ENCODE results near the gene VWA5B1.
A peak's percentile ranks its signal among the peaks of the same experiment; 100 is the strongest.
"Not testable (repeated sequence)": the region's sequence is repeated elsewhere in the genome, so short reads cannot be mapped to it uniquely, and the experiment has no call there.

The VWA5B1 gene, protein sequence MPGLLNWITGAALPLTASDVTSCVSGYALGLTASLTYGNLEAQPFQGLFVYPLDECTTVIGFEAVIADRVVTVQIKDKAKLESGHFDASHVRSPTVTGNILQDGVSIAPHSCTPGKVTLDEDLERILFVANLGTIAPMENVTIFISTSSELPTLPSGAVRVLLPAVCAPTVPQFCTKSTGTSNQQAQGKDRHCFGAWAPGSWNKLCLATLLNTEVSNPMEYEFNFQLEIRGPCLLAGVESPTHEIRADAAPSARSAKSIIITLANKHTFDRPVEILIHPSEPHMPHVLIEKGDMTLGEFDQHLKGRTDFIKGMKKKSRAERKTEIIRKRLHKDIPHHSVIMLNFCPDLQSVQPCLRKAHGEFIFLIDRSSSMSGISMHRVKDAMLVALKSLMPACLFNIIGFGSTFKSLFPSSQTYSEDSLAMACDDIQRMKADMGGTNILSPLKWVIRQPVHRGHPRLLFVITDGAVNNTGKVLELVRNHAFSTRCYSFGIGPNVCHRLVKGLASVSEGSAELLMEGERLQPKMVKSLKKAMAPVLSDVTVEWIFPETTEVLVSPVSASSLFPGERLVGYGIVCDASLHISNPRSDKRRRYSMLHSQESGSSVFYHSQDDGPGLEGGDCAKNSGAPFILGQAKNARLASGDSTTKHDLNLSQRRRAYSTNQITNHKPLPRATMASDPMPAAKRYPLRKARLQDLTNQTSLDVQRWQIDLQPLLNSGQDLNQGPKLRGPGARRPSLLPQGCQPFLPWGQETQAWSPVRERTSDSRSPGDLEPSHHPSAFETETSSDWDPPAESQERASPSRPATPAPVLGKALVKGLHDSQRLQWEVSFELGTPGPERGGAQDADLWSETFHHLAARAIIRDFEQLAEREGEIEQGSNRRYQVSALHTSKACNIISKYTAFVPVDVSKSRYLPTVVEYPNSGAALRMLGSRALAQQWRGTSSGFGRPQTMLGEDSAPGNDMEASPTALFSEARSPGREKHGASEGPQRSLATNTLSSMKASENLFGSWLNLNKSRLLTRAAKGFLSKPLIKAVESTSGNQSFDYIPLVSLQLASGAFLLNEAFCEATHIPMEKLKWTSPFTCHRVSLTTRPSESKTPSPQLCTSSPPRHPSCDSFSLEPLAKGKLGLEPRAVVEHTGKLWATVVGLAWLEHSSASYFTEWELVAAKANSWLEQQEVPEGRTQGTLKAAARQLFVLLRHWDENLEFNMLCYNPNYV

GRCh38 chr1:20290624-20291597 is at the start of gene VWA5B1:
Gene VWA5B1 (plus strand): TSS chr1:20290875. CDS start chr1:20310602, 19,727 bp downstream.
- DNase-seq (ENCODE audit: low read depth in 3 of 3), result no peak

DNA sequence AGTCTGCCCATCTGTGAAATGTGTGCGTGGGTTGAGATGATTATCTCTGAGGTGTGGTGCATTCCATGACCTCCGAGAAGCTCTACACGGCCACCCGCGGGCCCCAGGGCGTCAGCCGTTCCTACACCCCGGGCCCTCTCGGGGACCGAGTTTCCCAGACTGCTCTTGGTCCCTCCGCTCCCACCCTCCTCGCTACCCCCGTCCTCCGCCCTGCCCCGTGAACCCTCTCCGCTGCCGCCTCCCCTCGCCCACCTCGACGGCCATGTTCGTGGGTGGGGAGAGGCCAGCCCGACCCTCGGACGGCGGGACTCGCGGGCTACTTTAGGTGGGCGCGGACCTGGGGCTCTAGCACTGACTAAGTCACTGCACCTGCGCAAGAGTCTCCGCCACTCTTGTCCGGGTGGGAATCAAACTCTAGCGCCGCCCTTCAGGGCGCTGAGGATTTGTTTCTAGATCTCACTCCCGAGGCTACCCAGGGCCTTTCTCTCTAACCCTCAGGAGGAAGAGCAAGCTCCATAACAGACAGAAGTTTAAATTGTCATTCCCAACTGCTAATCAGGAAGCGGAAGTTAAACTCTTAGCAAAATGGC is 47.7 kb upstream of the VWA5B1 start:
- no peak for DNase-seq (ENCODE audit: low read depth in 3 of 3)

DNA sequence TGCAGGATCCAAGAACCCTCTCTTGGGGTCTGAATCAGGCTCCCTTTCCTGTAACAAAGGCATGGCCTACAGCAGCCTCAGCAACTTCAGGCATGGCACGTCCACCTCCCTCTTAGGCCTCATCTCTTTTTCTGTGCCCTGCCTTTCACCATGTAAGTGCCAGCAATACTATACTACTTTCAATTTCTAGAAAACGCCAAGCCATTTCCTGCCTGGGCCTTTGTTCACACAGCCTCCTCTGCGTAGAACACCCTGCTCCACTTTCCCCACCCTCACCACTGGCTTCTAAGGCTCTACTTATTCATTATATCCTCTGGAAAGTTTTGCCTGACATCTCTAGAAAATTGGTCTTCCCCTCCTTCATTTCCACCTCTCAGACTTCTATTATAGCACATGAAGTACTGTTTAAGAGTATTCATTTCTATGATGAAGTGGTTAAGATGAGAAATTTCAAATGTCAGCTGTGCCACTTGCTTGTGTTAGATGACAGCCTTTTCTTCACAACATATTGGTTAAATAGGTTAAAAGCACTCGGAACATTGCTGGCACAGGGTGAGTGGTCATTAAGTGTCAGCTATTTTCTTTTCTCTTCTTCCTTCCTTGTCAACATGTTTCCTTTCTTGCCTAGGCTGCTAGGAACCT is 41.6 kb upstream of the VWA5B1 start:
- DNase-seq (ENCODE audit: low read depth in 3 of 3), result peak; percentile 1 to 15 (median 9)

GRCh38 chr1:20250340-20250989 is 40.2 kb upstream of the VWA5B1 start:
- DNase-seq (ENCODE audit: low read depth in 3 of 3), result no peak

- DNase-seq (ENCODE audit: low read depth in 3 of 3), result no peak
Measured at GRCh38 chr1:20252587-20252986, 38.1 kb upstream of the VWA5B1 start.

DNA sequence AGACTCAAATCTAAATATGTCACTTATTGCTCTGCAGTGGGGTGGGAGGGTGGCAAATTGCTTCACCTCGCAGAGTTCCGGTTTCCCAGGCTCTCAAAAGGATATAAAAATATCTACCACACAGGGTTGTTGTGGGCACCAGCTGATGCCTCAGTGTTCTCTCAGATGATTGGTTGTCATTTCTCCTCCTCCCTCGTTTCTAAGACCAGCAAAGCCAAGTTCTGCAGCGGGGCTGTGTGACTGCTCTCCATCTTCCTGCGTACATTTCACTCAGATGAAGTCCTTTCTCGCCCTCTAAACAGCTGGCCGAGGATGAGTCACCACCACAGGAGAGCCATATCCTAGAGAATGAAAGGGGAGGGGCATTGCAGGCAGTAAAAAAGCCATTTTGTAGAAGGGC is 35.0 kb upstream of the VWA5B1 start:
- DNase-seq (ENCODE audit: low read depth in 3 of 3), result no peak

- no peak for DNase-seq (ENCODE audit: low read depth in 3 of 3)
Measured at GRCh38 chr1:20259646-20260045, 31.0 kb upstream of the VWA5B1 start.

GRCh38 chr1:20261095-20261494 is 29.6 kb upstream of the VWA5B1 start:
- DNase-seq (ENCODE audit: low read depth in 3 of 3), result no peak

GRCh38 chr1:20262810-20263534 is 27.7 kb upstream of the VWA5B1 start:
- DNase-seq (ENCODE audit: low read depth in 3 of 3), result no peak

GRCh38 chr1:20265250-20265649 is 25.4 kb upstream of the VWA5B1 start:
- DNase-seq (ENCODE audit: low read depth in 3 of 3), result no peak

DNA sequence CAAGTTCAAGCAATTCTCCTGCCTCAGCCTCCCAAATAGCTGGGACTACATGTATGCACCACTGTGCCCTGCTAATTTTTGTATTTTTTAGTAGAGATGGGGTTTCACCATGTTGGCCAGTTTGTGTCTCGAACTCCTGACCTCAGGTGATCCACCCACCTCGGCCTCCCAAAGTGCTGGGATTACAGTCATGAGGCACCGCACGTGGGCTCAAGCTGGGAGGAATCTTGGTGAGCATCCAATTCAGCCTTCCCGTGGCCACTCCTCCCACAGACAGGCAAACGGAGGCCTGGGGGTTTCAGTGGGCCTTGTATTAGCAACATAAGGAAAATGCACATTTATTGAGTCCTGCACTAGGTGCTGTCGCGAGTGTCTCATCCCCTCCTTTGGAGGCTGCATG is 24.5 kb upstream of the VWA5B1 start:
- no peak for DNase-seq (ENCODE audit: low read depth in 3 of 3)

DNA sequence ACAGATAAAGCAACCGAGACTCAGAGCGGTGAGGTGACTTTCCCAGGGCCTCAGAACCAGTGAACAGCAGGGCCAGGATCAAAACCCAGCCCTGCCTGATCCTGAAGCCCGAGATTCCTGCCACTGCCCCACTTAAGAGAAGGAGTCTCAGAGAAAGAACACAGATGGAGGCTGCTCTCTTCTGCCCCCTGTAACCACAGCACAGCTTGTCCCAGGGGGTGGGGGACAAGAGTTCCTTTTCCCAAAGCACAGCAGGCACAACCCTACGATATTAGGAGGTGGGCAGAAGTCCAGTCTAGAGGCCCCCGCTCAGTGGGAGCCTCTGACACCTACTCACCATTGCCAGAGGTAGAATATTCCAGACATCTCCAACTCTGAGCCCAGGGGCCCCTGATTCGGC is 24.0 kb upstream of the VWA5B1 start:
- no peak for DNase-seq (ENCODE audit: low read depth in 3 of 3)

GRCh38 chr1:20271498-20272400 is 18.9 kb upstream of the VWA5B1 start:
- no peak for DNase-seq (ENCODE audit: low read depth in 3 of 3)

- DNase-seq (ENCODE audit: low read depth in 3 of 3), result not testable (repeated sequence)
Measured at GRCh38 chr1:20273716-20274115, 17.0 kb upstream of the VWA5B1 start.

- DNase-seq (ENCODE audit: low read depth in 3 of 3), result no peak
Measured at GRCh38 chr1:20275319-20275925, 15.3 kb upstream of the VWA5B1 start.

DNA sequence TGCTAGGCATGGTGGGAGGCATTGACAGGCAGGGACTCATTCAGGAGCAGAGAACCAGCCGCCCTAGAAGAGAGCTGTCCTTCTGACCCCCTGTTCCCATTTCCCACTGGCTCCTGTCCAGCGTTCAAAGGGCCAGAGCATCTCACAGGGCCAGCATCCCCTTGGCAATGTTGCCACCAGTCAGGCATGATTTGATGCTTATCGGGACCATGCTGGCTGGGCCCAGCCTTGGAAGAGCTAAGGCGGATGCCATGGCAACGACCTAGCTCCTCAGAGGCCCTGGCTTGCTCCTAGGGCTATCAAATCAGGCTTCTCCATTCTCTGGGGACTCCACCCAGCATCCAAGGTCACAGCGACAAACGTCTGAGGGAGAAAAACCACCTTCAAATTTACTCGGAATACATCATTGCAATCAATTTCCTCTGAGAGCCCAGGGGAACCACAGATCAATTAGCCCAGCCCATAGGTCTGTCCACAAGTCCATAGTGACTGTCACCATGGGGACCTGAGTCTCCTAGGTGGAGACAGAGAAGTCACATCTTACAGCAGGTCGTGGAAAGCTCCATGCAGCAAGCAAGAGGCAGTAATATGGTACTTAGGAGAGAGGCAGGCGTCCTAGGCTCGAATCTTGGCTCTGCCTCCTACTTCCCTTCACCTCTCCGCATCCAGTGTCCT is 14.1 kb upstream of the VWA5B1 start:
- DNase-seq (ENCODE audit: low read depth in 3 of 3), result no peak

DNA sequence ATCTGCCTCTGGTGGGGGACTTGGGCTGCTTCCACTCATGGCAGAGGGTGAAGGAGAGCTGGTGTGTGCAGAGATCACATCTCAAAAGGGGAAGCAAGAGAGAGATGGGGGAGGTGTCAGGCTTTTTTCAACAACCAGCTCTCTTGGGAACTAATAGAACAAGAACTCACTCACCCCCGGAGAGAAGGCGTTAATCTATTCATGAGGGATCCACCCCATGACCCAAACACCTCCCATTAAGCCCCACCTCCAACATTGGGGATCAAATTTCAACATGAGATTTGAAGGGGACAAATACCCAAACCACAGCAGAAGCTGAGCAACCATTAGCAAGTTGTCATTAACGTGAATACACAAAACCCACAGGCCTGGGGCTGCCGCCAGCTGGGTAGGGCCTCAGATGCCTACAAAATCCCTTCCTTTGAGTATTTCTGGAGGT is 12.0 kb upstream of the VWA5B1 start:
- DNase-seq (ENCODE audit: low read depth in 3 of 3), result no peak

Measured in stimulated activated CD4-positive, alpha-beta T cell treated with anti-CD3 and anti-CD28 coated beads, TNF-alpha, amount 100 ng/mL, for 4 hours (primary cell).